ENCODE measurements around the gene DNAJC3. TPM values are rescaled to one million over a fixed set of nuclear protein-coding genes. Genes with fewer than 3 reads are reported as not detected.

DNAJC3 gene
- total RNA-seq: 10 to 100 TPM; 59.3 to 60.2 TPM
- long read RNA-seq, full-length matches to known transcripts: 9 of 49 reads
- long read RNA-seq, partial matches to known transcripts: 31 of 49 reads
- long read RNA-seq, other reads (novel, unspliced or antisense): 9 of 49 reads

GRCh38 chr13:95676762-95677563 is at the start of gene DNAJC3:
Gene DNAJC3 (plus strand): TSS chr13:95677139. CDS start chr13:95677256, 117 bp downstream.
- DNase-seq (peak; percentile 99), ATAC-seq (peak; percentile 93)
- intact Hi-C loops (cut with DNase I, micrococcal nuclease): no loop called here

- DNase-seq (no peak), ATAC-seq (no peak)
- intact Hi-C loops (cut with DNase I, micrococcal nuclease): loop anchor here in 1 of 2 donors (5.0 kb wide), 1 partner anchor 205 kb away; no protein-coding TSS in a partner anchor
These were observed 49.3 kb upstream of the DNAJC3 start for GRCh38 chr13:95627590-95627989.

GRCh38 chr13:95628488-95628887 is 48.5 kb upstream of the DNAJC3 start:
- DNase-seq (no peak), ATAC-seq (no peak)
- intact Hi-C loops (cut with DNase I, micrococcal nuclease): loop anchor here in 1 of 2 donors (5.0 kb wide), 1 partner anchor 204 kb away; no protein-coding TSS in a partner anchor

GRCh38 chr13:95629071-95629470 is 47.9 kb upstream of the DNAJC3 start:
- intact Hi-C loops (cut with DNase I, micrococcal nuclease): loop anchor here in 1 of 2 donors (5.0 kb wide), 1 partner anchor 203 kb away; no protein-coding TSS in a partner anchor
- ATAC-seq (no peak), DNase-seq (no peak)

GRCh38 chr13:95630593-95630992 is 46.3 kb upstream of the DNAJC3 start:
- intact Hi-C loops (cut with DNase I, micrococcal nuclease): no loop called here
- ATAC-seq: no peak
- no peak for DNase-seq

- DNase-seq (no peak), ATAC-seq (no peak)
- intact Hi-C loops (cut with DNase I, micrococcal nuclease): no loop called here
These were observed 40.1 kb upstream of the DNAJC3 start for GRCh38 chr13:95636853-95637252.

- DNase-seq: peak in 1 of 2 donors; percentile 21
- peak; percentile 60 for ATAC-seq
- intact Hi-C loops (cut with DNase I, micrococcal nuclease): no loop called here
These were observed 35.5 kb upstream of the DNAJC3 start for GRCh38 chr13:95641291-95642027.

- peak in 1 of 2 donors; percentile 53 for DNase-seq
- intact Hi-C loops (cut with DNase I, micrococcal nuclease): no loop called here
- ATAC-seq: peak; percentile 96
These were observed 34.8 kb upstream of the DNAJC3 start for GRCh38 chr13:95642028-95642621.

GRCh38 chr13:95642999-95643398 is 33.9 kb upstream of the DNAJC3 start:
- DNase-seq: no peak
- no peak for ATAC-seq
- intact Hi-C loops (cut with DNase I, micrococcal nuclease): no loop called here

GRCh38 chr13:95643571-95643935 is 33.4 kb upstream of the DNAJC3 start:
- no peak for ATAC-seq
- no peak for DNase-seq
- intact Hi-C loops (cut with DNase I, micrococcal nuclease): no loop called here

GRCh38 chr13:95643936-95644598 is 32.9 kb upstream of the DNAJC3 start:
- intact Hi-C loops (cut with DNase I, micrococcal nuclease): no loop called here
- ATAC-seq (no peak), DNase-seq (peak in 1 of 2 donors; percentile 8)

- intact Hi-C loops (cut with DNase I, micrococcal nuclease): no loop called here
- ATAC-seq: peak; percentile 37
- peak; percentile 57 to 58 for DNase-seq
These were observed 32.3 kb upstream of the DNAJC3 start, which contains the start of gene DZIP1 for GRCh38 chr13:95644601-95645052. Gene DZIP1 (minus strand): TSS chr13:95644706. CDS start chr13:95642029, 2,677 bp downstream.

- intact Hi-C loops (cut with DNase I, micrococcal nuclease): no loop called here
- ATAC-seq (no peak), DNase-seq (no peak)
These were observed 29.6 kb upstream of the DNAJC3 start for GRCh38 chr13:95647321-95647720.

- DNase-seq (no peak), ATAC-seq (no peak)
- intact Hi-C loops (cut with DNase I, micrococcal nuclease): no loop called here
These were observed 26.2 kb upstream of the DNAJC3 start for GRCh38 chr13:95650696-95651095.

- intact Hi-C loops (cut with DNase I, micrococcal nuclease): no loop called here
- DNase-seq: no peak
- ATAC-seq: no peak
These were observed 24.6 kb upstream of the DNAJC3 start for GRCh38 chr13:95652244-95652764.

GRCh38 chr13:95652821-95653220 is 24.1 kb upstream of the DNAJC3 start:
- ATAC-seq: no peak
- intact Hi-C loops (cut with DNase I, micrococcal nuclease): no loop called here

GRCh38 chr13:95656386-95657015 is 20.4 kb upstream of the DNAJC3 start:
- intact Hi-C loops (cut with DNase I, micrococcal nuclease): no loop called here
- ATAC-seq (no peak), DNase-seq (no peak)

More at GRCh38 chr13:95652821-95653220, 24.1 kb upstream of the DNAJC3 start:
- DNase-seq: no peak

- intact Hi-C loops (cut with DNase I, micrococcal nuclease): no loop called here
- DNase-seq (no peak), ATAC-seq (no peak)
These were observed 17.4 kb upstream of the DNAJC3 start for GRCh38 chr13:95659500-95659899.
